ENCODE results near the gene OR2C3. TPM values are rescaled to one million over a fixed set of nuclear protein-coding genes. Genes with fewer than 3 reads are reported as not detected.

The OR2C3 gene
- total and polyA plus RNA-seq, 2 of the 8 experiments (the other 6 are each of a cell fraction or from before 2014, with no cell fraction given): not detected

DNA sequence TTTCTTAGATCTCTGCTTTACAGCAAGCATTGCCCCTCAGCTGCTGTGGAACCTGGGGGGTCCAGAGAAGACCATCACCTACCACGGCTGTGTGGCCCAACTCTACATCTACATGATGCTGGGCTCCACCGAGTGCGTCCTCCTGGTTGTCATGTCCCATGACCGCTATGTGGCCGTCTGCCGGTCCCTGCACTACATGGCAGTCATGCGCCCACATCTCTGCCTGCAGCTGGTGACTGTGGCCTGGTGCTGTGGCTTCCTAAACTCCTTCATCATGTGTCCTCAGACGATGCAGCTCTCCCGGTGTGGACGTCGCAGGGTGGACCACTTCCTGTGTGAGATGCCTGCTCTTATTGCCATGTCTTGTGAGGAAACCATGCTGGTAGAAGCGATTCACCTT lies 44.9 kb downstream of the OR2C3 start (continued):
- TF ChIP-seq, protein P1, sequence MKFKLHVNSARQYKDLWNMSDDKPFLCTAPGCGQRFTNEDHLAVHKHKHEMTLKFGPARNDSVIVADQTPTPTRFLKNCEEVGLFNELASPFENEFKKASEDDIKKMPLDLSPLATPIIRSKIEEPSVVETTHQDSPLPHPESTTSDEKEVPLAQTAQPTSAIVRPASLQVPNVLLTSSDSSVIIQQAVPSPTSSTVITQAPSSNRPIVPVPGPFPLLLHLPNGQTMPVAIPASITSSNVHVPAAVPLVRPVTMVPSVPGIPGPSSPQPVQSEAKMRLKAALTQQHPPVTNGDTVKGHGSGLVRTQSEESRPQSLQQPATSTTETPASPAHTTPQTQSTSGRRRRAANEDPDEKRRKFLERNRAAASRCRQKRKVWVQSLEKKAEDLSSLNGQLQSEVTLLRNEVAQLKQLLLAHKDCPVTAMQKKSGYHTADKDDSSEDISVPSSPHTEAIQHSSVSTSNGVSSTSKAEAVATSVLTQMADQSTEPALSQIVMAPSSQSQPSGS (IDR thresholded peaks at IDR 0.05; ENCODE audit: low read length): no peak
- TF ChIP-seq, protein P2, sequence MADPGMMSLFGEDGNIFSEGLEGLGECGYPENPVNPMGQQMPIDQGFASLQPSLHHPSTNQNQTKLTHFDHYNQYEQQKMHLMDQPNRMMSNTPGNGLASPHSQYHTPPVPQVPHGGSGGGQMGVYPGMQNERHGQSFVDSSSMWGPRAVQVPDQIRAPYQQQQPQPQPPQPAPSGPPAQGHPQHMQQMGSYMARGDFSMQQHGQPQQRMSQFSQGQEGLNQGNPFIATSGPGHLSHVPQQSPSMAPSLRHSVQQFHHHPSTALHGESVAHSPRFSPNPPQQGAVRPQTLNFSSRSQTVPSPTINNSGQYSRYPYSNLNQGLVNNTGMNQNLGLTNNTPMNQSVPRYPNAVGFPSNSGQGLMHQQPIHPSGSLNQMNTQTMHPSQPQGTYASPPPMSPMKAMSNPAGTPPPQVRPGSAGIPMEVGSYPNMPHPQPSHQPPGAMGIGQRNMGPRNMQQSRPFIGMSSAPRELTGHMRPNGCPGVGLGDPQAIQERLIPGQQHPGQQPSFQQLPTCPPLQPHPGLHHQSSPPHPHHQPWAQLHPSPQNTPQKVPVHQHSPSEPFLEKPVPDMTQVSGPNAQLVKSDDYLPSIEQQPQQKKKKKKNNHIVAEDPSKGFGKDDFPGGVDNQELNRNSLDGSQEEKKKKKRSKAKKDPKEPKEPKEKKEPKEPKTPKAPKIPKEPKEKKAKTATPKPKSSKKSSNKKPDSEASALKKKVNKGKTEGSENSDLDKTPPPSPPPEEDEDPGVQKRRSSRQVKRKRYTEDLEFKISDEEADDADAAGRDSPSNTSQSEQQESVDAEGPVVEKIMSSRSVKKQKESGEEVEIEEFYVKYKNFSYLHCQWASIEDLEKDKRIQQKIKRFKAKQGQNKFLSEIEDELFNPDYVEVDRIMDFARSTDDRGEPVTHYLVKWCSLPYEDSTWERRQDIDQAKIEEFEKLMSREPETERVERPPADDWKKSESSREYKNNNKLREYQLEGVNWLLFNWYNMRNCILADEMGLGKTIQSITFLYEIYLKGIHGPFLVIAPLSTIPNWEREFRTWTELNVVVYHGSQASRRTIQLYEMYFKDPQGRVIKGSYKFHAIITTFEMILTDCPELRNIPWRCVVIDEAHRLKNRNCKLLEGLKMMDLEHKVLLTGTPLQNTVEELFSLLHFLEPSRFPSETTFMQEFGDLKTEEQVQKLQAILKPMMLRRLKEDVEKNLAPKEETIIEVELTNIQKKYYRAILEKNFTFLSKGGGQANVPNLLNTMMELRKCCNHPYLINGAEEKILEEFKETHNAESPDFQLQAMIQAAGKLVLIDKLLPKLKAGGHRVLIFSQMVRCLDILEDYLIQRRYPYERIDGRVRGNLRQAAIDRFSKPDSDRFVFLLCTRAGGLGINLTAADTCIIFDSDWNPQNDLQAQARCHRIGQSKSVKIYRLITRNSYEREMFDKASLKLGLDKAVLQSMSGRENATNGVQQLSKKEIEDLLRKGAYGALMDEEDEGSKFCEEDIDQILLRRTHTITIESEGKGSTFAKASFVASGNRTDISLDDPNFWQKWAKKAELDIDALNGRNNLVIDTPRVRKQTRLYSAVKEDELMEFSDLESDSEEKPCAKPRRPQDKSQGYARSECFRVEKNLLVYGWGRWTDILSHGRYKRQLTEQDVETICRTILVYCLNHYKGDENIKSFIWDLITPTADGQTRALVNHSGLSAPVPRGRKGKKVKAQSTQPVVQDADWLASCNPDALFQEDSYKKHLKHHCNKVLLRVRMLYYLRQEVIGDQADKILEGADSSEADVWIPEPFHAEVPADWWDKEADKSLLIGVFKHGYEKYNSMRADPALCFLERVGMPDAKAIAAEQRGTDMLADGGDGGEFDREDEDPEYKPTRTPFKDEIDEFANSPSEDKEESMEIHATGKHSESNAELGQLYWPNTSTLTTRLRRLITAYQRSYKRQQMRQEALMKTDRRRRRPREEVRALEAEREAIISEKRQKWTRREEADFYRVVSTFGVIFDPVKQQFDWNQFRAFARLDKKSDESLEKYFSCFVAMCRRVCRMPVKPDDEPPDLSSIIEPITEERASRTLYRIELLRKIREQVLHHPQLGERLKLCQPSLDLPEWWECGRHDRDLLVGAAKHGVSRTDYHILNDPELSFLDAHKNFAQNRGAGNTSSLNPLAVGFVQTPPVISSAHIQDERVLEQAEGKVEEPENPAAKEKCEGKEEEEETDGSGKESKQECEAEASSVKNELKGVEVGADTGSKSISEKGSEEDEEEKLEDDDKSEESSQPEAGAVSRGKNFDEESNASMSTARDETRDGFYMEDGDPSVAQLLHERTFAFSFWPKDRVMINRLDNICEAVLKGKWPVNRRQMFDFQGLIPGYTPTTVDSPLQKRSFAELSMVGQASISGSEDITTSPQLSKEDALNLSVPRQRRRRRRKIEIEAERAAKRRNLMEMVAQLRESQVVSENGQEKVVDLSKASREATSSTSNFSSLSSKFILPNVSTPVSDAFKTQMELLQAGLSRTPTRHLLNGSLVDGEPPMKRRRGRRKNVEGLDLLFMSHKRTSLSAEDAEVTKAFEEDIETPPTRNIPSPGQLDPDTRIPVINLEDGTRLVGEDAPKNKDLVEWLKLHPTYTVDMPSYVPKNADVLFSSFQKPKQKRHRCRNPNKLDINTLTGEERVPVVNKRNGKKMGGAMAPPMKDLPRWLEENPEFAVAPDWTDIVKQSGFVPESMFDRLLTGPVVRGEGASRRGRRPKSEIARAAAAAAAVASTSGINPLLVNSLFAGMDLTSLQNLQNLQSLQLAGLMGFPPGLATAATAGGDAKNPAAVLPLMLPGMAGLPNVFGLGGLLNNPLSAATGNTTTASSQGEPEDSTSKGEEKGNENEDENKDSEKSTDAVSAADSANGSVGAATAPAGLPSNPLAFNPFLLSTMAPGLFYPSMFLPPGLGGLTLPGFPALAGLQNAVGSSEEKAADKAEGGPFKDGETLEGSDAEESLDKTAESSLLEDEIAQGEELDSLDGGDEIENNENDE (IDR thresholded peaks at IDR 0.05; ENCODE audit: insufficient replicate concordance, low read length): no peak
- TF ChIP-seq POLR2A (IDR thresholded peaks at IDR 0.05; ENCODE audit: control extremely low read depth in 1 of 2, low read depth in 2 of 2, low read length in 2 of 2) (no peak), CREB1 (IDR thresholded peaks at IDR 0.05) (no peak)
- TF ChIP-seq, protein P3, sequence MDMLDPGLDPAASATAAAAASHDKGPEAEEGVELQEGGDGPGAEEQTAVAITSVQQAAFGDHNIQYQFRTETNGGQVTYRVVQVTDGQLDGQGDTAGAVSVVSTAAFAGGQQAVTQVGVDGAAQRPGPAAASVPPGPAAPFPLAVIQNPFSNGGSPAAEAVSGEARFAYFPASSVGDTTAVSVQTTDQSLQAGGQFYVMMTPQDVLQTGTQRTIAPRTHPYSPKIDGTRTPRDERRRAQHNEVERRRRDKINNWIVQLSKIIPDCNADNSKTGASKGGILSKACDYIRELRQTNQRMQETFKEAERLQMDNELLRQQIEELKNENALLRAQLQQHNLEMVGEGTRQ (IDR thresholded peaks at IDR 0.05; ENCODE audit: low read length): no peak

Data from H1 (cell line).